Muscle of back (tissue), 11 donors: ENCODE results near the gene NUDT21. TPM values are rescaled to one million over a fixed set of nuclear protein-coding genes. Genes with fewer than 3 reads are reported as not detected.
"Not testable (repeated sequence)": the region's sequence is repeated elsewhere in the genome, so short reads cannot be mapped to it uniquely, and the experiment has no call there.

Source experiments
- DNase-seq, 3 donors: peaks; one replicate each; pipeline versions ENCODE4 v3.0.0 to v3.0.0-alpha.2; 2013
- polyA plus RNA-seq, 10 donors: library from polyadenylated mRNA; unstranded; fragments of 120-200 nt; gene quantifications; one replicate each; pipeline ENCODE4 v1.2.1, GENCODE V29; 2013; ENCODE audit not compliant: insufficient read length in 10 of 10

Gene NUDT21
- polyA plus RNA-seq, 10 donors = 53.0 to 78.6 (median 69.8) TPM

DNA sequence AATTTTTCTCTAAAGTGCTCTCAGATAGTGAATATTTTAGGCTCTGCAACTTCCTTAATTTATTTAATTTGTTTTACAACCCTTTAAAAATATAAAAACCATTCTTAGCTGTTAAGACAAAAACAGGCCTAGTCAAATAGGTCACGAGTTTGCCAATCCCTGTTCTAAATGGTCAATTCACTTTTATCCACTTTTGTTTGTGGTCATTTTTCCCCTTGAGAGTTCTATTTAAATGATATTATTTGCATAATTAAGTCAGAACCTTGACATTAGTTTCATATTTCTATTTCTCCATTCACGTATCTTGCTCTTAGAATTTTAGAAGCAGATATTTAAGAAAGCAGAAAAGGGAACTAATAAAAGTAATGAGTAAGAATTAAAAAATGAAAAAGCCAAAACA, 29.8 kb downstream of the NUDT21 start:
- no peak for DNase-seq

DNA sequence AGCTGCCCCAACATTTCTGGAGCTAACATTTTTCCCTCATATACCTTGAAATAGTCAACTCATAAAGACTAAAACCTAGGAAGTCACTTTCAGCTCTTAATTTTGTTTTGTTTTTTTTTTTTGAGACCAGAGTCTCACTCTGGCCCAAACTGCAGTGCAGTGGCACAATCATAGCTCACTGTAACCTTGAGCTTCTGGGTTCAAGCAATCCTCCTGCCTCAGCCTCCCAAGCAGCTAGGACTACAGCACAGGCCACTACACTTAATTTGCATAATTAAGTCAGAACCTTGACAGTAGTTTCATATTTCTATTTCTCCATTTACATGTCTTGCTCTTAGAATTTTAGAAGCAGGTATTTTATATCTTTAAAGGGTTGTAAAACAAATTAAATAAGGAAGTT, 30.5 kb downstream of the NUDT21 start:
- DNase-seq = no peak

DNA sequence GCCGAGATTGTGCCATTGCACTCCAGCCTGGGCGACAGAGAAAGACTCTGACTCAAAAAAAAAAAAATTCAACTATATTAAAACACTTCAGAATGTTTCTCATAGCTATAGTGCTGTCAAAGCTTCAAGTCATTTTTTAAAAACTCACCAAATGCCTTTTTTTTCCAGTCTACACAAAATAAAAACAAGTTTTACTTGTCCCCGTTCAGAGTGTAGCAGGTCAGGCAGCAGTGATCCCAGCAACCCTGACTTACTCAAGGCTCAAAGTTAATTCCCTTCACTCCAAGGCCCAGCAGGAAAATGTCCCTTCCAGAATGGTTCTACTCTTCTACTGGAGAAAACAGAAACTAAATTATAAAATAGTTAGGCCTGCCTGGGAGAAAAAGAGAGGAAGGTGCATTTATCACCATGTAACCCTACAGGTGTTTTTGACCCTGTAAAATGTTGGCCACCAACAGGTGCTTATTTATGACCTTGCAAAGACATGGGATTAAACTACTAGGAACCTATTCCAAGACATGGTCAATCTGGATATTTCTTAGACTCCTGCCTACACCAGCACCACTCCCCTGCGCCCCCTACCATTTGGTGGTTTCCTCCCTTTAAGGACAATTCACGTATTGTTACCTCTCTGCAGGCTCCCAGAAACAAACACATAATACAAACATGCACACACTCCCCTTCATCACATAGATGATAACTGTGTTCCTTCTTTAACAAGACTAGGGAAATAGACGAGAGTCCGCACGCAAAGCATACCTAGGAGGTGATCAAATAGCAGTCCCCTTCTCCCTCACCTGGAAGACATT, 31.2 kb downstream of the NUDT21 start:
- DNase-seq = no peak

DNA sequence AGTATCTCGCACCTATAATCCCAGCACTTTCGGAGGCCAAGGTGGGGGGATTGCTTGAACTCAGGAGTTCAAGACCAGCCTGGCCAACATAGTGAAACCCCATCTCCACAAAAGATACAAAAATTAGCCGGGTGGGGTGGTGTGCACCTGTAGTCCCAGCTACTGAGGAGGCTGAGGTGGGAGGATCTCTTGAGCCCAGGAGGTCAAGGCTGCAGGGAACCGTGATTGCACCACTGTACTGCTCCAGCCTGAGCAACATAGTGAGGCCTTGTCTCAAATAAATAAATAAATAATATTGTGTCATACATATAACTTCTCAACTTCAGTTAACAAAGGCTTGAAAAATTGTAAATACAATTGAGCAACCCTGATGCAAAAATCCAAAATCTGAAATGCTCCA, 34.0 kb downstream of the NUDT21 start:
- no peak for DNase-seq

DNA sequence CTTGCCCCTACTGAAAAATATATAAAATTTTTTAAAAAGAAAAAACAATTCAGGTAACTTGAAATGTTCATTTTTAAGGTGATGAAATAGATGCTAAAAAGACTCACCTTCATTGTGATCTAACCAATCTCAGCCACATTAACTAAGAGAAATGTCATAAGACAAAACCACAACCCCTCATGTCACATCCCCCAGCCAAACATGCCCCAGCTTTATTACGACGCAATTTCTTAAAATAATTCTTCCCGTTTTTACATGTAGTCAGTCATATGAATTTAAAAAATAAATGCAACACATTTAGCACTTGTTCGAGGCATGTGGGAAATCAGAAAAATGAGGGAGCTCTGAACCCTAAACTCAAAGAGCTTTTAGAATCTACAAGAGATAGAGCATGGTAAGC, 35.3 kb downstream of the NUDT21 start:
- DNase-seq = no peak

DNA sequence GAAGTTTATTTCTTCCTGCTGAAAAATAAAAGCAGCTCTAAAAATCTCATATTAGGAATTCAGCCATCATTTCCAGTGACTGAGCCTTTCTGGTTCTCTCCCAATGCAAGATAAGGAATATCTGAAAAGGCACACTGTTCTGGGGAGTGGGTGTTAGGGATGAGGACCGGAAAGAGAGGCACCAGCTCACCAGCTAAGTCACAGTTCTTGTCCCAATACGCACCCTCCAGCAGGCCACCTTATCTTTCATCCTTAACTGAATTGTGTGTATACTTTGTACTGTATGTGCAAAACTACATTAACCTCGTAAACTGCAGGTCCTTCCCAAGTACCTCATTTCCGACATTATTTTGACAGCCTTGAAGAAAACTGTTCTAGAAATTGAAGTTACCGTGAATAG, 36.8 kb downstream of the NUDT21 start:
- no peak for DNase-seq

DNA sequence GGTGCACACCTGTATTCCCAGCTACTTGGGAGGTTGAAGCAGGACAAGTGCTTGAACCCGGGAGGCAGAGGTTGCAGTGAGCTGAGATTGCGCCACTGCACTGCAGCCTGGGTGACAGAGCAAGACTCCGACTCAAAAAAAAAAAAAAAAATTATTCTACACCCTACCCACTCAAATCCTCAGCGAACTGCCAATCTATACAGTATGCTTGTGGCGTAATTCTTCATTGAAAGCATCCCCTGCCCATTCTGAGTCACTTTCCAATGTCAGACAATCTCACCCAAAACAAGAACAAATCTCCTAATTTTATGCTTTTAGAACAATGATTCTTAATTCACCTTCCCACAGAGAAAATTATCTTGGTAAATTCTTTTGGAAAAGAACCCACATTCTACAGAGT, 37.8 kb downstream of the NUDT21 start:
- DNase-seq = no peak

DNA sequence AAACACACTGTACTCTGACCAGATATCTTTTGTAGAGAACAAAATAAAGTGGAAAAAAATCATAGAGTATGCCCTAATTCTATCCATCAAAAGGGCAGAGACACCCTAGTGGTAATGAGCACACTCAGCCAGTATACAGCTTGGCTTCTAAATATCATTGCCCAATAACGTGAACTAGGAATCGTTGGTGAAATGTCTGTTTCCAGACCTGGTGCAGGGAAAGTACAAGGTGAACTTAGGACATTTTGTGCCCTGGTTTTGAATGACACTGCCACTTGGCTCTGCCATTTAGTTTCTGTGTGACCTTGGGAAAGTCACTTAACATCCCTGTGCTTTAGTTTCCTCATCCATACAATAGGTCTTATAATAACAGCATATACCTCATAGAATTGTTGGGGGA, 39.5 kb downstream of the NUDT21 start:
- no peak for DNase-seq

DNA sequence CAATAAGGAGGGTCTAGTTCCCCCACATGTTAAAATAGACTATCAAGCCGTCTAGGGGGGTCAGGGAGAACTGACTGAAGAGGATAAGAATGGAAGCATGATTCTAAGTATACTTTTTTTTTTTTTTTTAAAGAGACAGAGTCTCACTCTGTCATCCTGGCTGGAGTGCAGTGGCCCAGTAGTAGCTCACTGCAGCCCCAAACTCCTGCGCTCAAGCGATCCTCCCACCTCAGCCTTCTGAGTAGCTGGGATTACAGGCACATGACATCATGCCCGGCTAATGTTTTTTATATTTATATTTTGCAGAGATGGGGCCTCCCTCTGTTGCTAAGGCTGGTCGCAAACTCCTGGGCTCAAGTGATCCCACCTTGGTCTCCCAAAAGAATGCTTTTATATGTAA, 40.0 kb downstream of the NUDT21 start:
- DNase-seq = no peak

DNA sequence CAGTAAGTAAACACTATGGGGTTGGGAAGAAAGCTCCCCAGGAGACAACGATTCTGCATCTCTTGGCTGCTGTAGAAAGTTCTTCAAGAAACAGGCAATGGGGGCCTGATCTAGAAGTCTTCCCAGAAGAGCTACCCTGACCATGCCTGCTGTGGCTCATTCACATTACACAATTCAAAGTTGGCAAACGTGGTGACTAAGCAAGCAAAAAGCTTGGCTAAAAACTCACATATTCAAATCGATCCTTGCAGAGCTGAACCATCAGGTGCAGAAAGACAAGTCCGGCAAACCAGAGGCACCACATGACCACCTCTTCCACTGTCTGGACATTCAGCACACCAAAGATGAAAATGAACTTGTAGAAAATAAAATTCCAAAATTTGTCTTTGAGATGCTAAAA, 41.9 kb downstream of the NUDT21 start:
- DNase-seq = no peak

DNA sequence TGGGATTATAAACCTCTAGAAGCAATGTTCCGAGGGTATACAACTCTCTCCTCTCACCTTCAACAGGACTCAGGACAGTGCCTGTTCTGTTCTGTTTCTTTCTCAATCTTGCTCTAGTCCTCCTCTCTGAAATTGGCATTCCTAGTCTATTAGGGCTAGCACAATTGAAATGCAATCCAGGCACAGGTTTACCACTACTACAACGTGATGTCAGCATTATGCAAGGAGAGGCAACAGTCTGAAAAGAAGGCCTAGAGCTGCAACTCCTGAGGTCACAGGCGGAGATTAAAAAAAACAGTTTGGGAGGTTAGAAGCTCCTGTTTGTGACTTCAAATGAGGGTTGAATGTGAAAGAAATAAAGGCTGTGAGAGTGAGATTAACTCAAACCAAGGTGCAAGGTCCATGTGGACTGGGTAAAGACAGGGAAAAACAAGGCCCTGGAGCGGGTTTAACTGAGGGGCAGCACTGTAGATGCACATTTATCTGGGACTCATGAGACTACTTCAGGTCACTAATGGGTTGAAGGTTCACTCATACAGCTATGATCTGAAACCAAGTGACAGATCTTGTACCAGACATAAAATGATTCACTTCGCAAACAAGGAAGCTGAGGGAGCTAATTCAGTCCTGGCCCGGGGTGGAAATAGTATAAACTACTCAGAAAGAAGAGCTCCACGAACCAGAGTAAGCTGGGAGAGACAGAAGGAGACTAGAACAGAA, 42.6 kb downstream of the NUDT21 start:
- DNase-seq = no peak

DNA sequence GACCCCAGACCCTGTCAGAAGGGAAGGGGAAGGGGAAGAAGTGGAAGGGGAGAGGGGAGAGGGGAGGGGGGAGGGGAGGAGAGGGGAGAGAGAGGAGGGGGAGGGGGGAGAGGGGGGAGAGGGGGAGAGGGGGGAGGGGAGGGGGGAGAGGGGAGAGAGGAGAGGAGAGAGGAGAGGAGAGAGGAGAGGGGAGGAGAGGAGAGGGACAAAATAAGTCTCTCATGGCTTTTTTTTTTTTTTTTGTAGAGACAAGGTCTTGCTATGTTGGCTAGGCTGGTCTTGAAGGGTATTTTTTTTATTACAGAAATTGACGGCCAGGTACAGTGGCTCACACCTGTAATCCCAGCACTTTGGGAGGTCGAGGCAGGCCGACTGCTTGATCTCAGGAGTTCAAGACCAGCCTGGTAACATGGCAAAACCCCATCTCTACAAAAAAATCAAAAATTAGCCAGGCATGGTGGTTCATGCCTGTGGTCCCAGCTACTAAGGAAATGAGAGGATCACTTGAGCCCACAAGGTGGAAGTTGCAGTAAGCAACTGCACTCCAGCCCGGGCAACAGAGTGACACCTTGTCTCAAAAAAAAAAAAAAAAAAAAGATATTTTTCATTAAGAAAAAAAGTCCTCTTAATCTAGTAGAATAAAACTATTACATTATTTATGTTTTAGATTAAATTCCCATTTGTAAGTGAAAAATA, 45.0 kb downstream of the NUDT21 start:
- no peak for DNase-seq

DNA sequence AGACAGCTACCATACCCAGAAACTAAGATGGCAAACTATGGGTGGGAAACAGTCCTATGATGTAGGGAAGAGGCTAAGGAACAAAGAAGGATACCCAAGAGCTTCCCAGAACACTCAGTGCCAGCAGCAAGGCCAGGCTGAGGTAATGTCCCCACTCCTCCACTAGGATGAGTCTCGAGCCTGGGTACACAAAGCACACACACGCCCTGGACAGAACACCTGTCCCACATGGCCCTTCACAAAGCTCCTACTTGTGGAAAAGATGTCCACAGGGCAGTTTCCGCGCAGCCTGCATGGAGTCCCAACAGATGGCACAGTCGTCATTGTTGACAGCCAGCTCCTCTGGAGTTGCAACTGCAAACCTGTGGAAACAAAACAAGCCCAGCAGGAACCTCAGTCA, 49.6 kb downstream of the NUDT21 start:
- no peak for DNase-seq

DNA sequence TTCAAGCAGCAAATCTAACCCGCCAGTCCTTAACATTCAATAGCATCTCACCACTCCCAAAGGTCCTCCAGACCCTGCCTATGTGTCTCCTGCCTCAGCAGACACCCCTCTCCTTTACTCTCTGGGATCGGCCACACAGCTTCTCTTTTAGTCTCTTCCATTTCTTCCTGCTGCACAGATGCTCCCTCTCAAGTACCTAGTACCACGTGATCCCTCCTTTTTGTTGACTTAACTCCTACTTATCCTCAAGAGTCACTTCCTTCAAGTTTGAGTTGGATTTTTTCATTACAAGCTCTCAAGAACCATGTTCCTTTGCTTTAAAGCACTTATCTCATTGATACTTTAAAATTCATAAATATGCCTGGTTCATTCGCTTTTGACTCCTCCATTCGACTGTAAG, 50.7 kb downstream of the NUDT21 start:
- DNase-seq = no peak

DNA sequence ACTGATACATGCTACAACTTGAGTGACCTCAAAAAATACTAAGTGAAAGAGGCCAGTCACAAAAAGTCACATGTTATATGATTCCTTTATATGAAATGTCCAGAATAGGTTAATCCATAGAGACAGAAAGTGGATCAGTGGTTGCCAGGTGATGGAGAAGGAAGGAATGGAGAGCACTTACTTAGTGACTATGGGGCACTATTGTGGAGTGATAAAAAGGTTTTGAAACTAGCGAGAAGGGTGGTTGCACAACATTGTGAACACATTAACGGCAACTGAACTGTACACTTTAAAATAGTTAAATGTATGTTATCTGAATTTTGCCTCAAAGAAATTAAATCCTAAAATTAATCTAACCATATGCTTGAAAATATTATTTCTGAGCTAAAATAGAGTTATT, 51.6 kb downstream of the NUDT21 start:
- no peak for DNase-seq

DNA sequence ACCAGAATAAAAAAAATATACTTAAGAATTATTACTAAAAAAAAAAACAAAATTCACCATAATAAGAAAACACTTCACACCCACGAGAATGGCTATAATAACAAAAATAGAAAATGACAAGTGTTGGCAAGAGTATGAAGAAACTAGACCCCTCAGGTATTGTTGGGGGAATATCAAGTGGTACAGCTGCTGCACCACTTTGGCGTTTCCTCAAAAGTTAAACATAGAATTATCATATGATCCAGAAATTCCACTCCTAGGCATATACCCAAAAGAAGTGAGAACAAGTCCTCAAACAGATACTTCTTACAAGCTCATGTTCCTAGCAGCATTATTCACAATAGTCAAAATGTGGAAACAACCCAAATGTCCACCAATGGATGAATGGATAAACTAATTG, 52.1 kb downstream of the NUDT21 start:
- no peak for DNase-seq

DNA sequence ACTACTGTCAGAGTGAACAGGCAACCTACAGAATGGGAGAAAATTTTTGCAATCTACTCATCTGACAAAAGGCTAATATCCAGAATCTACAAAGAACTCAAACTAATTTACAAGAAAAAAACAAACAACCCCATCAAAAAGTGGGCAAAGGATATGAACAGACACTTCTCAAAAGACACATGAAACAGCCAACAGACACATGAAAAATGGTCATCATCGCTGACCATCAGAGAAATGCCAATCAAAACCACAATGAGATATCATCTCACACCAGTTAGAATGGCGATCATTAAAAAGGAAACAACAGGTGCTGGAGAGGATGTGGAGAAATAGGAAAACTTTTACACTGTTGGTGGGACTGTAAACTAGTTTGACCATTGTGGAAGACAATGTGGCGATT, 54.4 kb downstream of the NUDT21 start:
- not testable (repeated sequence) for DNase-seq

DNA sequence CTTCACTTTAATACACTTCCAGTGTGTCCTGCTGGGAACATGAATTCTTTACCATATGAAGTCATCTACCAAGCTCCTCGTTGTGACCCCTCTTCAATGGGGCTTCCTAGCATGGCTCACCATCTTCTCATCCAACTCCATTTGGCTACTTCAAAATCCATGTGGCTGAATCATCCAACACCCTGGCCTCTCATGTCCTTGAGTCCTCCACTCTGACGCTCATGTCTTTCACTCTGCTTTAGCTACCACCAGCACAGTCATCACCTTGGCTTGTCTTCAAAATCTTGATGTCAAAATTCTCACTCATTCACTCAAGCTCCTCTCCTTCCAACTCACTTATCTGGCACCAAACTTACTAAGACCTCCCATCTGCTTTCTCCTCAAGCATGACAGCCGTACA, 61.6 kb downstream of the NUDT21 start:
- peak in 1 of 3 donors; percentile 97 for DNase-seq

DNA sequence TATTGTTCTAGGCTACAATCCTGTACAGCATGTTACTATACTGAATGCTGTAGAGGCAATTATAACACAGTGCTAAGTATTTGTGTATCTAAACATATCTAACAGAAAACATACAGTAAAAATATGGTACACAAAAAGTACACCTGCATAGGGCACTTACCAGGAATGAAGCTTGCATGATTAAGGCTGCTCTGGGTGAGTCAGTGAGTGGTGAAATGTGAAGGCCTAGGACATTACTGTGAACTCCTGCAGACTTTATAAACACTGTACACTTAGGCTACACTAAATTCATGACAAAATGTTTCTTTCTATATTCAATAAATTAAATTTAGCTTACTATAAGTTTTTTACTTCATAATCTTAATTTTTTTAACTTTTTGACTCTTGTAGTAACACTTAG, 62.9 kb downstream of the NUDT21 start:
- no peak for DNase-seq

DNA sequence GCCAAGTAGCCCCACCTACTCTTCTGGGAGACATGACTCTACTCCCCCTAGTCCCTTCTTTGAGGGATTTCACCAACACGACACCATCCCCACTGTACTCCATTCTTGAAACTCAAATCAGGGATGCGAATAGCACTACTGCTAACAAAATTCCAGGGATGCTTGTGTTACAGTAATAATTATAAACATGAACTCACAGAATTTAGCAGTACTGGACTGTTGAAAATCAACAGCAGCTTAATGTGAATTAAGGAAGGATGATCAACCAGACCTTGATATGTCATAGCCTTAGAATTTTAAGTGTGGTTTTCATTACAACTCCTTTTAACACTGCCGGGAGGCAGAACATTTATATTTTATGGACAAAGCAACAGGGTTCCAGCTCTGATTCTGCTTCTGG, 63.7 kb downstream of the NUDT21 start:
- DNase-seq = peak in 1 of 3 donors; percentile 32

DNA sequence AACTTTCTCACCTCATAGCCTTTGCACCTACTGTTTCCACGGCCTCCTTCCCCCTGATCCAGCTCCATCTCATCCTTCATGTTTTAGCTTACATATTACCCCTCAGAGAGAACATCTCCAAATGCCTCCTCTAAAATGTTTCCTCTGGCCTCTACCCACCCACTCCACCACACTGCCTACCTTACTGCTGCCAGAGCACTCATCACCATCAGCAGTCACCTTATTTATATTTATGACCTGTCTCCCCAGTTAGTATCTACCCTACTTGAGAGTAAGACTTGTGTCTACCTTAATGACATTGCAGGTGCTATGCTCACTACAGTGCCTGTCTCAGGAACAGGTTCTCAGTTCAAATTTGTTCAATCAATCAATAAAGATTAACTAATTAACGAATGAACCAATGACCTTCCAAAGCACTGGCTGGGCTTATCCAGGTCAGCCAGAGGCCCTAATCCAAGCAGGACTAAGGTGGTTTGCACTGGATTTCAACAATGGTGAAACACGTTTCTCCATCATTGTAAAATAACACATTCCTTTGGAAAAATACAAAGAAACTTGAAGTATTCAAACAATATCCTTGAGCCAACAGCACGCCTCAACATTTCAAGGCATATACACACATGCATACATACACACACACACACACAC, 66.9 kb downstream of the NUDT21 start:
- DNase-seq = no peak

DNA sequence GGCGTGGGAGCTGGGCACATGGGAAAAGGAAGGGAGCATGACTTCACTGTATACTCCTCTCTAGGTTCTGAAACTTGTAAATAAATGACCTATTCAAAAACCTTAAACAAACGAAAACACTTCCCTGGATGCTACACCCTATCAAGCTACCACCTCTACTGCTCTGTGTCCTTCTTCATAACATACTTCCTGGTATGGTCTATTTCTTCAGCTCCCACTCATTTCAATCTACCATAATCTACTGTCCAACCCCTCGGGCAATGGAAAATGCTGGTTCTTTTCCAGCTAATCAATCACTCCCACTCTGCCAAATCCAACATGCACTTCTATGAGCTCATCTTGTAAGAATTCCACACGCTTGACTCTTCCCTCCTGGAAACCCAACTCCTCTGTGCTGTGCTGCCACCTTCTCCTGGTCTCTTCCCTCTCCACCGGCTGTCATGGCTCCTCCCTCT, 68.2 kb downstream of the NUDT21 start:
- DNase-seq = peak in 1 of 3 donors; percentile 14
